ENCODE results near the gene PCDHGA1.

DNA sequence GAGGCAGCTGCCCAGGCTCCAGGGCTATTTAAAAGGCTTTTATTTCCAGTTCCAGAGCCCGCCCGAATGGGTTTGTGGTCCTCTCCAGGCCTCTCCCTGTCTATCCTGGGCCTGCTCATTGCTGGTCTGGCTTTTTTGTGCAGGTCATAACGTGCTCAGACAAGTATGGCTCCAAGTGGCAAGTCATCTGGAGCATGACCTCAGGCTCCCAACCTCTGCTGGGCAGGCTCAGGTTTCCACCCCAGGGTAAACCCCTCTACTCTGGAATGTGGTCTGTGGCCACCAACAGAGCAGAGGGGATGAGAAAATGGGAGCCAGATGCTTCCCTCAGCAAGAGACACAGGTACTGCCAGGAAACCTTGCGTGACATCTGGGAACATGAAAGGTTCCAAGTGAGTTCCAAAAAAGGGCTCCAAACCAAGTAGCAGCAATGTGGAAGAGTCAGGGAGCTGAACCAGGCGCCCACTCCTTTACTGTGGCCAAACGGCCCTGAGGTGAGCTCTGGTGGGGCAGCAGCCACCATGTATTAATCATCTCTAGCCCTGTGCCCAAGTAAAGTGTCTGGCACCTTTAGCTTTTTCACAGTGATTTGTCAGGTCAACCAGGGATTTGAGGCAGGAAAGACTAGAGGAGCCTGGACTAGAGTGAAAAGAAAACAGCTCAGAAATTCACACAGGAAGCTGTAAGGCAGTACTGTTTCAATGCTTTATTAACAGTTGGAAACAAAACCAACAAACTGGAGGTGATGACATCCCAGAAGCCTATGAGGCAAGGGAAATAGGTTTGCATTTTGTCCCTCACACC is 184.2 kb downstream of the PCDHGA1 start:
- TF ChIP-seq, protein P1, sequence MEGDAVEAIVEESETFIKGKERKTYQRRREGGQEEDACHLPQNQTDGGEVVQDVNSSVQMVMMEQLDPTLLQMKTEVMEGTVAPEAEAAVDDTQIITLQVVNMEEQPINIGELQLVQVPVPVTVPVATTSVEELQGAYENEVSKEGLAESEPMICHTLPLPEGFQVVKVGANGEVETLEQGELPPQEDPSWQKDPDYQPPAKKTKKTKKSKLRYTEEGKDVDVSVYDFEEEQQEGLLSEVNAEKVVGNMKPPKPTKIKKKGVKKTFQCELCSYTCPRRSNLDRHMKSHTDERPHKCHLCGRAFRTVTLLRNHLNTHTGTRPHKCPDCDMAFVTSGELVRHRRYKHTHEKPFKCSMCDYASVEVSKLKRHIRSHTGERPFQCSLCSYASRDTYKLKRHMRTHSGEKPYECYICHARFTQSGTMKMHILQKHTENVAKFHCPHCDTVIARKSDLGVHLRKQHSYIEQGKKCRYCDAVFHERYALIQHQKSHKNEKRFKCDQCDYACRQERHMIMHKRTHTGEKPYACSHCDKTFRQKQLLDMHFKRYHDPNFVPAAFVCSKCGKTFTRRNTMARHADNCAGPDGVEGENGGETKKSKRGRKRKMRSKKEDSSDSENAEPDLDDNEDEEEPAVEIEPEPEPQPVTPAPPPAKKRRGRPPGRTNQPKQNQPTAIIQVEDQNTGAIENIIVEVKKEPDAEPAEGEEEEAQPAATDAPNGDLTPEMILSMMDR (IDR thresholded peaks at IDR 0.05; ENCODE audit: poor library complexity): no peak
- TF ChIP-seq EZH2 (IDR thresholded peaks at IDR 0.05; ENCODE audit: borderline replicate concordance) (no peak), EZH2phosphoT487 (IDR thresholded peaks at IDR 0.05; ENCODE audit: low read depth, severe bottlenecking, unreplicated experiment) (no peak)

All from hepatocyte (in vitro differentiated cells).